Adipocyte (in vitro differentiated cells): ENCODE results near the gene ZFAND2B.

ENCODE experiments used
- DNase-seq: peaks from one replicate; pipeline ENCODE4 v3.0.0-alpha.2; 2015; ENCODE audit warnings: low read depth
- H3K27me3 ChIP-seq: replicated peaks from 2 replicates; pipeline ENCODE4 v1.7.0; 2013; ENCODE audit warnings: mild to moderate bottlenecking, low read length, moderate library complexity; ENCODE audit not compliant: control insufficient read depth, insufficient read depth
- H3K36me3 ChIP-seq: 2 replicates; pipeline ENCODE4 v1.7.0; 2013; ENCODE audit warnings: low read length, mild to moderate bottlenecking, moderate library complexity; ENCODE audit not compliant: control insufficient read depth, insufficient read depth, severe bottlenecking
- H3K4me1 ChIP-seq: 2 replicates; pipeline ENCODE4 v1.7.0; 2013; ENCODE audit warnings: mild to moderate bottlenecking, low read length, moderate library complexity; ENCODE audit not compliant: control insufficient read depth, insufficient read depth
- H3K4me3 ChIP-seq: 2 replicates; pipeline ENCODE4 v1.7.0; 2013; ENCODE audit warnings: mild to moderate bottlenecking, low read length, moderate library complexity
- H3K9ac ChIP-seq: 2 replicates; pipeline ENCODE4 v1.7.0; 2013; ENCODE audit warnings: mild to moderate bottlenecking, low read length, moderate library complexity
- H3K9me3 ChIP-seq: 2 replicates; pipeline ENCODE4 v1.7.0; 2013; ENCODE audit warnings: mild to moderate bottlenecking, low read length, moderate library complexity; ENCODE audit not compliant: control insufficient read depth

The ZFAND2B gene

DNA sequence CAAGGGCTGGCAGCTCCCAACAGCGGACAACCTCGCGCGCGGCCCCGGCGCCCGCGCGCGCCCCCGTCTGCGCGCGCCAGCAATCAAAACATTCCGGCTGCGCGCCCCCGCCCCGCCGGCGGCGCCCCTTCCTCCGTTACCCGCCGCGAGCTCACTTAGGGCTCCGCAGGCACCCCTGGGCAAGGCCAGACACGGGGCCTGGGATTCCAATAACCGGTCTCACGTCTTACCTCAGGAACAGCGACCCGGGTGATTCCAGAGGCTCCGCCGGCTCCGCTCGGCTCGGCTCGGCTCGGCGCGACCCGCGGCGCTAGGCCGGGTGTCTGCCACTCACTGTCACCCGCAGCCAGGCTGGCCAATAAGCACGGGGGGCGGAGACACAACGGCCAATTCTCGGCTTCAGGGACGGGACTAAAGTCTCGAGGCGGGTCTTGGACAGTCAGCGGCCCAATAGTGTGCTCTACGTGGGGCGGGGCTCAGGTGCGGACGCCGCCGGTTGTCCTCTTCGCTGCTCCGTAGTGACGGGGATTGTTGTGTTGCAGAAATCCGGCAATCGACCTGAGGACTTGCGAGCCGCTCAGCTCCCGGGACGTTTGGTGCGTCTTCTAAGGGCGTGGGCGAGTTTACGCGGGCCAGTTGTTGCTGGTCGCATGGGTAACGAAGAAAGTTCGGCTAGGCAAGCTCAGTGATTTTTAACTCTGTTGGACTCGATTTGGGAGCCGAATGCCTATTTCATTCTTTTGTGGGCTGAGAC is 22.9 kb downstream of the ZFAND2B start, which contains the start of the genes ANKZF1 and ATG9A:
Gene ANKZF1, plus strand, starts transcription at position 502 of the 754 bp plus-strand sequence. CDS start 452 bp downstream, outside the sequence.
Gene ATG9A, minus strand, starts transcription at position 332 of the 754 bp plus-strand sequence. CDS start 1,612 bp downstream, outside the sequence.
- H3K4me3 ChIP-seq = peak within 1 kb of the TSS; percentile 96
- no peaks in the 10 kb centered on the region for H3K9me3 ChIP-seq
- H3K4me1 ChIP-seq = peaks cover 21% of the 10 kb centered on the region
- H3K36me3 ChIP-seq = peaks cover 53% of the 10 kb centered on the region
- H3K27me3 ChIP-seq = no peaks in the 10 kb centered on the region
- H3K9ac ChIP-seq = peak within 1 kb of the TSS; percentile 93
- peak; percentile 100 for DNase-seq

DNA sequence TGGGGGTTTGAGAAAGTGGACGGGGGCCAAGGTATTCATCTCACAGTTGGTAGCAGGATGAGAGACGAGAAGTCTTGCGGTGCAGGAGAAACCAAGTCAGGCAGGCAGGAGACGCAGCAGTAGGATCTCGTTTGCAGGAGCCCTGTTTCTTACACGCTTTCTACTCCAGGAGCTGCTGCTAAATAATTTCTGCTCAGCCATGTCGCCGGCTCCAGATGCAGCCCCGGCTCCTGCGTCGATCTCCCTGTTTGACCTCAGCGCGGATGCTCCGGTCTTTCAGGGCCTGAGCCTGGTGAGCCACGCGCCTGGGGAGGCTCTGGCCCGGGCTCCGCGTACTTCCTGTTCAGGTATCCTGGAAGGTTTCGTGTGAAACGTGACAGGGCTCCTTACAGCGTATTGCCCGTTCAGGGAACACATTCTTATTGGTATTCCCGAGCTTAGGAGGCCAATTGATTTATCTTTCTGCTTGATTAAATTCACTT is 23.5 kb downstream of the ZFAND2B start:
- DNase-seq = peak; percentile 73
- H3K4me3 ChIP-seq = peak overlapping the region; percentile 96
- peaks cover 21% of the 10 kb centered on the region for H3K4me1 ChIP-seq
- H3K36me3 ChIP-seq = peaks cover 53% of the 10 kb centered on the region
- peak overlapping the region; percentile 93 for H3K9ac ChIP-seq
- H3K9me3 ChIP-seq = no peaks in the 10 kb centered on the region
- no peaks in the 10 kb centered on the region for H3K27me3 ChIP-seq

DNA sequence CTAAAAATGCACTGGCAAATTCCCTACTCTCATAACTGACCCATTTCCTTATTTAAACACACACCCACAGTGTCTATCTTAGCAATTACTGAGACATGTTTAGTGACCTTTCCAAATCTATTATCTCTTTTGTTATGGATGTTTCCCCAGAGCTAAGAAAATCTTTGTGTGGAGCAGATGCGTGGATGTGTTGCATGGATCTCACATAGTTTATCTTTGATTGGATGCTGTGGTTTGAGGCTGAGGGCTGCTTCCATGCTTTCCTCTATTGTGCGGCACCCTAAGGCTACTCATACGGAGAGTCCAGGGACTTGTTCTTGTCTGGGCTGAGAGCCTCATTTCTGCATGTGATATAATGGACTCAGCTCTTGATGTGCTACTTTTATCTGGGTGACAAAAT is 27.7 kb downstream of the ZFAND2B start:
- H3K9ac ChIP-seq = no peak overlapping the region
- no peak overlapping the region for H3K4me3 ChIP-seq
- H3K9me3 ChIP-seq = no peaks in the 10 kb centered on the region
- H3K4me1 ChIP-seq = peaks cover 10% of the 10 kb centered on the region
- no peak for DNase-seq
- H3K36me3 ChIP-seq = peaks cover 73% of the 10 kb centered on the region
- H3K27me3 ChIP-seq = no peaks in the 10 kb centered on the region

DNA sequence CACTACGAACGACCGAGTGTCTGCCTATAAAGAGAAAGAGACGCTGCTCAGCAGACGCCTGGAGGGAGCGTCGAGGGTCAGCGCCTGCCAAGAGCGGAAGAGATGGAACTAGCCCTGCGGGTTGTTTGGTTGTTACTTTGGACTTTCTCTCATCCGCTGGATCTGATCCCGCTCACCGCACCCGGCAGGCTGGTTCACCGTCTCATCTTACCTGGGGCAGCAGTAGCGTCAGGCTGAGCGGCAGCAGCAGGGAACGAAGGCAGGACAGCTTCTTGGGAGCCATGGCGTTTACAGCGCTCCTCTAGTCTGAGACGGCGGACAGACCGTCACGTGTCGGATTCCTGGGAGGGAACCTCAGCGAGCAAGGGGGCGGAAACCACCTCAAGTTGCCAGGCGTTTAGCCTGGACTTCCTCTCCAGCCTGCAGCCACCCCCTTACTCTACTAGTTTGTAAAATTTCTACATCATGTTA is 36.7 kb downstream of the ZFAND2B start:
- H3K36me3 ChIP-seq = peaks cover 21% of the 10 kb centered on the region
- DNase-seq = no peak
- H3K9ac ChIP-seq = peak overlapping the region; percentile 72
- H3K4me3 ChIP-seq = peak overlapping the region; percentile 67
- H3K9me3 ChIP-seq = no peaks in the 10 kb centered on the region
- H3K4me1 ChIP-seq = peaks cover 28% of the 10 kb centered on the region
- H3K27me3 ChIP-seq = no peaks in the 10 kb centered on the region

DNA sequence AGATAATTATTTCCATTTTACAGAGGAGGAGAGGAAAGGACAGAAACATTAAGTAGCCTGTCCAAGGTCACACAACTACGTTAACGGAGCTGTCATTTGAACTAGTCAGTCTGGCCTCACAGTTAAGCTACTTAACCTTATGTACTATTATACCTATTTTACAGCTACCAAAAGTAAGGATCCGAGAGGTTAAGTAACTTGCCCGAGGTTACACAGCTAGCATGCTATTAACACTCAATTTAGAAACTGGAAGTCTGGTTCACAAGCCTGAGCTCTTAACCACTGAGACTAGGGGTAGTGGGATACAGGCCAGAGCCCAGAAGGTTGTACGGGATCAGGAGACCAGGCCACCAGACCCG is 38.2 kb downstream of the ZFAND2B start:
- H3K4me3 ChIP-seq = peak overlapping the region; percentile 93
- DNase-seq = no peak
- peaks cover 40% of the 10 kb centered on the region for H3K4me1 ChIP-seq
- H3K9me3 ChIP-seq = no peaks in the 10 kb centered on the region
- no peaks in the 10 kb centered on the region for H3K27me3 ChIP-seq
- peaks cover 14% of the 10 kb centered on the region for H3K36me3 ChIP-seq
- peak overlapping the region; percentile 96 for H3K9ac ChIP-seq

DNA sequence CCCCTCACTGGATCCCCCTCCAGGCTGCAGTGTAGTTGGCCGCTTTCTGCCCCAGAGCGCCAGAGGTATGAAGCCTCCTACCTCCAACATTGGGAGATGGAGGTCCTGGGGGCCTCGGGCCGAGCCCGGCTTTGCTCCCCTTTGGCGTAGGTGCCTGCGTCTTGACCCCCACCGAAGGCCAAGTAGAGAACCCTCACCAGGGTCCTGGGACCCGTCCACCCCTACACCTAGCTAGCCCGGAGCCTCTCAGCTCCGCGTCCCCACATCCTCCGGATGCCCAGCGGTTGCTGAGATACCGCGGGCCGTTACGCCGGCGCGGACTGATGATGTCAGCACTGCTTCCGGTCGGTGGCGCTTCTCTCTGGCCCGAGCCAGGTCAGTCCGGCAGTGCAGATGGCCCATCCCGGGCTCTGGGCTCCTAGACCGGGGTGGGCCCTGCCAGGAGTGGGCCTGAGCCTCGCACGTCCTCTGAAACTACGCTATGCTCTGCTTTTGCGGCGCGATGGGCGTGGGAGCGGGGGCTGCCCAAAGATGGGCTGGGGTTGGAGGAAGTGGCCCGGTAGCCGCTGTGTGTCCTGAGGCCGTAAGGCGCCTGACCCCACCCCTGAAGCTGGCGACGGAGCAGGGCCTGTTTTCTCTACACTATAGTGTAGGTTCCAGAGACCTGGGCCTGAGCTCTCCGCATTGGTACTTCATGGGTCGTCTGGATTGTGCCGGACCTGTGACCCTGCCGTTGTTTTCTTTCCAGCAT is 38.7 kb downstream of the ZFAND2B start, which contains the start of the genes GLB1L and STK16:
Gene GLB1L, minus strand, starts transcription at position 297 of the 751 bp plus-strand sequence. CDS start 1,871 bp downstream, outside the sequence.
Gene STK16, plus strand, starts transcription at position 332 of the 751 bp plus-strand sequence. CDS start 521 bp downstream, outside the sequence.
- peaks cover 45% of the 10 kb centered on the region for H3K4me1 ChIP-seq
- no peaks in the 10 kb centered on the region for H3K27me3 ChIP-seq
- H3K9me3 ChIP-seq = no peaks in the 10 kb centered on the region
- H3K36me3 ChIP-seq = peaks cover 11% of the 10 kb centered on the region
- H3K9ac ChIP-seq = peak within 1 kb of the TSS; percentile 96
- DNase-seq = peak; percentile 97
- peak within 1 kb of the TSS; percentile 93 for H3K4me3 ChIP-seq

DNA sequence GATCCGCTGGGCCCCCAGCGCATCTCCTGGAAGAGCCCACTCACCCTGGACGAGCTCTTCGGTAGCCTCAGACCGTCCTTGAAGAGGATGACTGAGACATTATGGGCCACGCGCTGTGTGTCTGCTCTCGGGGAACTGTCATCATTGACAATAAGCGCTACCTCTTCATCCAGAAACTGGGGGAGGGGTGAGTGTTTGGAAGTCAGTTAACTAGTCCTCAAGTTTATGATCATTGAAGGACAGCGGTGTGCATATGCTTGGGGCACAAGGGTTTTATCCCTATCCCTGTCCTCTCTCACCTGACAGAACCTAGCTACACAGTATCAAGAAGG is 39.3 kb downstream of the ZFAND2B start:
- Histone ChIP-seq H3K36me3 (peaks cover 13% of the 10 kb centered on the region), H3K4me1 (peaks cover 50% of the 10 kb centered on the region), H3K27me3 (no peaks in the 10 kb centered on the region), H3K4me3 (peak overlapping the region; percentile 93), H3K9ac (peak overlapping the region; percentile 96), H3K9me3 (no peaks in the 10 kb centered on the region)
- no peak for DNase-seq

DNA sequence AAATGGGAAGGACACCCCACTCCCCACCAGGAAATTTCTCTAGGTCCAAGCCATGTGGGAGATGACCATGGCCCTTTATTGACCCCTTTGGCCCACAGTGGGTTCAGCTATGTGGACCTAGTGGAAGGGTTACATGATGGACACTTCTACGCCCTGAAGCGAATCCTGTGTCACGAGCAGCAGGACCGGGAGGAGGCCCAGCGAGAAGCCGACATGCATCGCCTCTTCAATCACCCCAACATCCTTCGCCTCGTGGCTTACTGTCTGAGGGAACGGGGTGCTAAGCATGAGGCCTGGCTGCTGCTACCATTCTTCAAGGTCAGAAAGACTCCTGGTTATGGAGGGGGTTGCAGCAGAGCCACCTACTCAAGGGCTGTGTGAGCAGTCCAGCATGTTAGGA is 40.0 kb downstream of the ZFAND2B start:
- peak overlapping the region; percentile 96 for H3K9ac ChIP-seq
- H3K27me3 ChIP-seq = no peaks in the 10 kb centered on the region
- peaks cover 13% of the 10 kb centered on the region for H3K36me3 ChIP-seq
- peak overlapping the region; percentile 93 for H3K4me3 ChIP-seq
- H3K4me1 ChIP-seq = peaks cover 51% of the 10 kb centered on the region
- no peaks in the 10 kb centered on the region for H3K9me3 ChIP-seq
- no peak for DNase-seq

DNA sequence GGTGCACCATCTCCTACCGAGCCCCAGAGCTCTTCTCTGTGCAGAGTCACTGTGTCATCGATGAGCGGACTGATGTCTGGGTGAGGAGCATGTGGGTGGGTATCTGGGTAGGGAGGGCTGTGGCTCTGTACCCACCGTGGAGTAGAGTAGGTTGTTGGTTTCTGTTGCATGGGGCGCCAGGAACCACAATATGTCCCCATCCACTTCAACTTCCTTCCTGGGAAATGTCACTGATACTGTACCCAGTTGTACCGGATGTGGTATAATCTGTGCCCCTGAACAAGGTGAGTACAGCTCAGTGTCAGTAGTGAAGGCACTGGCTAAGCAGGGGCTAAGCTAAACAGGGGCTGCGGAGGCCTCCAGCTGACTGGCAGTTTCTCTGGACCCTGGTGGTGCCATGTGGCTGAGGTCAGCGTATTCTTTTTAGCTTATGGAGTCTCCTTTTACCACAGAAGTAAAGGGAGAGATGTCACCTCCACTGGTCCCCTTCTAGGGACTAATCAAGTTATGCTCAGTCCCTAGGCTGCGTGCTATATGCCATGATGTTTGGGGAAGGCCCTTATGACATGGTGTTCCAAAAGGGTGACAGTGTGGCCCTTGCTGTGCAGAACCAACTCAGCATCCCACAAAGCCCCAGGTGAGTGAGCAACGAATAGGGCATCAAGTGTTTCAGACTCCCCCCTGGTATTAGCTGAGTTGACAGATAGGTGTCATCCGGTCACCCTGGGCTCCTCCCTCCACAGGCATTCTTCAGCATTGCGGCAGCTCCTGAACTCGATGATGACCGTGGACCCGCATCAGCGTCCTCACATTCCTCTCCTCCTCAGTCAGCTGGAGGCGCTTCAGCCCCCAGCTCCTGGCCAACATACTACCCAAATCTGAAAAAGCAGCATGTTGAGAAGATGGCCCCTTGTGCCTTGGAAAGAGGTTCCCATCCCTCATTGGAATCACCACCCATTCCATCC is 41.4 kb downstream of the ZFAND2B start:
- no peaks in the 10 kb centered on the region for H3K9me3 ChIP-seq
- peaks cover 57% of the 10 kb centered on the region for H3K4me1 ChIP-seq
- peaks cover 13% of the 10 kb centered on the region for H3K36me3 ChIP-seq
- DNase-seq = no peak
- H3K27me3 ChIP-seq = no peaks in the 10 kb centered on the region
- H3K9ac ChIP-seq = no peak overlapping the region
- H3K4me3 ChIP-seq = no peak overlapping the region

DNA sequence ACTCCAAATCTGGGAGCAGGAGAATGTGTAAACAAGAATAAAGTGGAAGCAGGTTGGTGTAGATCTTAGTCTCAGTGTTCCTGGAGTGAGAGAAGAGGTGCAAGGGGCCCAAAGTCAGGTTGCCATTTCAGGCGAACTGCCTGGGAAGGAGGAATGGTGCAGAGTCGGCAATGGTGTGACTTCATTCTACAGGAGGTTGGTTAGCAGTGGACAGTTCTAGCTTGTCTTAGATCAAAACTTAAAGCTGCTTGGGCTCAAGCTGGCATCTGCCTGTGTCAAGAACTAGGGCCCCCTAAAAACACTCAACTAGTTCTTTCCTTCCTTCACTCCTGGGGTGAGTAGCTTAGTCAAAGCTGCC is 42.2 kb downstream of the ZFAND2B start:
- peaks cover 13% of the 10 kb centered on the region for H3K36me3 ChIP-seq
- no peak for DNase-seq
- peaks cover 62% of the 10 kb centered on the region for H3K4me1 ChIP-seq
- H3K27me3 ChIP-seq = no peaks in the 10 kb centered on the region
- no peaks in the 10 kb centered on the region for H3K9me3 ChIP-seq
- H3K9ac ChIP-seq = peak overlapping the region; percentile 77
- H3K4me3 ChIP-seq = peak overlapping the region; percentile 26
